Measurements from ENCODE around the gene DLGAP1.

Gene DLGAP1

GRCh38 chr18:3513481-3513880, 941.6 kb downstream of the DLGAP1 start:
- no peak for DNase-seq

GRCh38 chr18:3511980-3512379, 943.1 kb downstream of the DLGAP1 start:
- DNase-seq: no peak

GRCh38 chr18:3510896-3511295, 944.2 kb downstream of the DLGAP1 start:
- no peak for DNase-seq

- DNase-seq: no peak
These were observed 945.1 kb downstream of the DLGAP1 start for GRCh38 chr18:3510024-3510423.

GRCh38 chr18:3508576-3509549, 946.2 kb downstream of the DLGAP1 start:
- no peak for DNase-seq

GRCh38 chr18:3504637-3505036, 950.5 kb downstream of the DLGAP1 start:
- DNase-seq: no peak

- DNase-seq: no peak
These were observed 952.5 kb downstream of the DLGAP1 start for GRCh38 chr18:3502650-3503049.

- no peak for DNase-seq
These were observed 955.1 kb downstream of the DLGAP1 start for GRCh38 chr18:3500016-3500415.

- DNase-seq: no peak
These were observed 955.6 kb downstream of the DLGAP1 start for GRCh38 chr18:3499501-3499900.

- peak; percentile 59 for DNase-seq
These were observed 956.2 kb downstream of the DLGAP1 start for GRCh38 chr18:3498698-3499471.

- no peak for DNase-seq
These were observed 959.2 kb downstream of the DLGAP1 start for GRCh38 chr18:3495691-3496430.

- DNase-seq: no peak
These were observed 960.5 kb downstream of the DLGAP1 start for GRCh38 chr18:3494569-3494968.

- DNase-seq: no peak
These were observed 960.9 kb downstream of the DLGAP1 start for GRCh38 chr18:3494245-3494526.

GRCh38 chr18:3493501-3494244, 961.4 kb downstream of the DLGAP1 start:
- no peak for DNase-seq

GRCh38 chr18:3492721-3493120, 962.4 kb downstream of the DLGAP1 start:
- DNase-seq: no peak

GRCh38 chr18:3491981-3492555, 963.0 kb downstream of the DLGAP1 start:
- DNase-seq: no peak

- DNase-seq: no peak
These were observed 965.6 kb downstream of the DLGAP1 start for GRCh38 chr18:3489462-3489861.

- no peak for DNase-seq
These were observed 968.6 kb downstream of the DLGAP1 start for GRCh38 chr18:3486512-3486911.

- DNase-seq: no peak
These were observed 969.7 kb downstream of the DLGAP1 start for GRCh38 chr18:3485153-3486149.

- DNase-seq: no peak
These were observed 972.8 kb downstream of the DLGAP1 start for GRCh38 chr18:3482258-3482657.

- peak; percentile 60 for DNase-seq
These were observed 973.4 kb downstream of the DLGAP1 start for GRCh38 chr18:3481696-3482210.

Measured in femur (tissue), 1 donor.